Tibial nerve (tissue), 3 donors: Measurements from ENCODE around the gene TPGS1.

ENCODE experiments used
- POLR2A ChIP-seq, 2 donors: fragments of 450-650 bp; IDR thresholded peaks; one replicate each; pipeline ENCODE4 v1.6.1; 2017; ENCODE audit warnings: antibody characterized with exemption in 2 of 2, mild to moderate bottlenecking in 2 of 2, moderate library complexity in 2 of 2
- TF ChIP-seq, protein P1 (sequence below), 5 experiments: fragments of 200-600 bp in 3 of 5; fragments of 450-650 bp in 2 of 5; sonication (generic) in 3 of 5; IDR thresholded peaks; one replicate each; pipeline ENCODE4 v1.5.1; 2016 to 2019; ENCODE audit warnings: antibody characterized with exemption in 5 of 5, mild to moderate bottlenecking in 3 of 5, moderate library complexity in 2 of 5

GRCh38 chr19:483332-484072 lies 23.8 kb upstream of the TPGS1 start:
- TF ChIP-seq, protein P1, sequence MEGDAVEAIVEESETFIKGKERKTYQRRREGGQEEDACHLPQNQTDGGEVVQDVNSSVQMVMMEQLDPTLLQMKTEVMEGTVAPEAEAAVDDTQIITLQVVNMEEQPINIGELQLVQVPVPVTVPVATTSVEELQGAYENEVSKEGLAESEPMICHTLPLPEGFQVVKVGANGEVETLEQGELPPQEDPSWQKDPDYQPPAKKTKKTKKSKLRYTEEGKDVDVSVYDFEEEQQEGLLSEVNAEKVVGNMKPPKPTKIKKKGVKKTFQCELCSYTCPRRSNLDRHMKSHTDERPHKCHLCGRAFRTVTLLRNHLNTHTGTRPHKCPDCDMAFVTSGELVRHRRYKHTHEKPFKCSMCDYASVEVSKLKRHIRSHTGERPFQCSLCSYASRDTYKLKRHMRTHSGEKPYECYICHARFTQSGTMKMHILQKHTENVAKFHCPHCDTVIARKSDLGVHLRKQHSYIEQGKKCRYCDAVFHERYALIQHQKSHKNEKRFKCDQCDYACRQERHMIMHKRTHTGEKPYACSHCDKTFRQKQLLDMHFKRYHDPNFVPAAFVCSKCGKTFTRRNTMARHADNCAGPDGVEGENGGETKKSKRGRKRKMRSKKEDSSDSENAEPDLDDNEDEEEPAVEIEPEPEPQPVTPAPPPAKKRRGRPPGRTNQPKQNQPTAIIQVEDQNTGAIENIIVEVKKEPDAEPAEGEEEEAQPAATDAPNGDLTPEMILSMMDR (IDR thresholded peaks at IDR 0.05): no peak
- no peak for TF ChIP-seq POLR2A (IDR thresholded peaks at IDR 0.05)
